ENCODE results near the gene KBTBD4.

GRCh38 chr11:47603295-47603694, 24.5 kb upstream of the KBTBD4 start:
- no peak for TF ChIP-seq CTCF (IDR thresholded peaks at IDR 0.05)
- TF ChIP-seq POLR2A (IDR thresholded peaks at IDR 0.05), result no peak
